GM23338 (cell line): ENCODE results near the gene NAA10. TPM values are rescaled to one million over a fixed set of nuclear protein-coding genes. Genes with fewer than 3 reads are reported as not detected.

Source experiments
- ATAC-seq: fragments of 200-7000 bp; cut with Tn5 transposase; 3 replicates; pipeline ENCODE4 v1.9.1; 2020
- DNase-seq: peaks from one replicate; pipeline ENCODE4 v3.0.0-alpha.2; 2015; ENCODE audit warnings: low spot score
- H2AFZ ChIP-seq: fragments of 200-600 bp; sonication (generic); 2 replicates; pipeline ENCODE4 v1.8.0; 2016; ENCODE audit warnings: antibody characterized with exemption, mild to moderate bottlenecking, moderate library complexity
- H3F3A ChIP-seq: fragments of 200-600 bp; sonication (generic); replicated peaks from 2 replicates; pipeline ENCODE4 v1.8.0; 2017; ENCODE audit warnings: antibody characterized with exemption, mixed run types, low read depth
- H3K27ac ChIP-seq: fragments of 200-600 bp; sonication (generic); 2 replicates; pipeline ENCODE4 v1.6.1; 2016; ENCODE audit warnings: low read depth
- H3K27me3 ChIP-seq: fragments of 200-600 bp; sonication (generic); 2 replicates; pipeline ENCODE4 v1.8.0; 2016; ENCODE audit warnings: mild to moderate bottlenecking, mixed run types, moderate library complexity; ENCODE audit not compliant: insufficient read depth
- H3K36me3 ChIP-seq: fragments of 200-600 bp; sonication (generic); 2 replicates; pipeline ENCODE4 v1.8.0; 2016; ENCODE audit warnings: mild to moderate bottlenecking; ENCODE audit not compliant: insufficient read depth
- H3K4me1 ChIP-seq: fragments of 200-600 bp; sonication (generic); 2 replicates; pipeline ENCODE4 v1.8.0; 2016; ENCODE audit warnings: mild to moderate bottlenecking, moderate library complexity; ENCODE audit not compliant: insufficient read depth
- H3K4me2 ChIP-seq: fragments of 200-600 bp; sonication (generic); 2 replicates; pipeline ENCODE4 v1.7.1; 2017; ENCODE audit warnings: mixed run types
- H3K4me3 ChIP-seq: fragments of 200-600 bp; sonication (generic); 2 replicates; pipeline ENCODE4 v1.6.1; 2016; ENCODE audit warnings: mixed run types
- H3K79me2 ChIP-seq: fragments of 200-600 bp; sonication (generic); replicated peaks from 2 replicates; pipeline ENCODE4 v1.8.0; 2017; ENCODE audit warnings: mild to moderate bottlenecking; ENCODE audit not compliant: insufficient read depth
- H3K9me2 ChIP-seq: fragments of 200-600 bp; sonication (generic); 2 replicates; pipeline ENCODE4 v1.8.0; 2017; ENCODE audit not compliant: insufficient read depth
- H4K20me1 ChIP-seq: fragments of 200-600 bp; sonication (generic); replicated peaks from 2 replicates; pipeline ENCODE4 v1.8.0; 2017; ENCODE audit warnings: mild to moderate bottlenecking; ENCODE audit not compliant: insufficient read depth
- H3K27ac Mint-ChIP-seq: 2 replicates; pipeline ENCODE4 v1.8.0; 2020; ENCODE audit warnings: inconsistent platforms, mild to moderate bottlenecking, moderate library complexity, mixed read lengths
- H3K27me3 Mint-ChIP-seq: 3 replicates; pipeline ENCODE4 v1.8.0; 2022; ENCODE audit warnings: low read depth, mild to moderate bottlenecking, moderate library complexity, mixed read lengths, inconsistent platforms; ENCODE audit not compliant: insufficient read depth, poor library complexity
- H3K36me3 Mint-ChIP-seq: 3 replicates; pipeline ENCODE4 v1.8.0; 2021; ENCODE audit warnings: low read depth, mild to moderate bottlenecking, inconsistent platforms, moderate library complexity, mixed read lengths
- H3K4me1 Mint-ChIP-seq: 3 replicates; pipeline ENCODE4 v1.8.0; 2020; ENCODE audit warnings: mild to moderate bottlenecking, inconsistent platforms, mixed read lengths
- H3K4me3 Mint-ChIP-seq: 3 replicates; pipeline ENCODE4 v1.8.0; 2021; ENCODE audit warnings: moderate library complexity, mild to moderate bottlenecking, inconsistent platforms, mixed read lengths
- H3K9me3 Mint-ChIP-seq: 3 replicates; pipeline ENCODE4 v1.8.0; 2020; ENCODE audit warnings: moderate library complexity, mild to moderate bottlenecking, inconsistent platforms, mixed read lengths
- CREB1 ChIP-seq: fragments of 250-450 bp; sonication (Bioruptor Pico); IDR thresholded peaks from 2 replicates; pipeline ENCODE4 v1.5.0; 2020; ENCODE audit warnings: low read depth, mild to moderate bottlenecking, moderate library complexity
- EZH2 ChIP-seq: fragments of 200-600 bp; sonication (generic); IDR thresholded peaks from one replicate; pipeline ENCODE4 v1.8.0; 2017; ENCODE audit warnings: antibody characterized with exemption, mild to moderate bottlenecking, low read depth; ENCODE audit not compliant: unreplicated experiment
- EZH2phosphoT487 ChIP-seq: fragments of 200-600 bp; sonication (generic); IDR thresholded peaks from one replicate; pipeline ENCODE4 v1.8.1; 2018; ENCODE audit warnings: antibody characterized with exemption; ENCODE audit not compliant: unreplicated experiment
- JUNB ChIP-seq: IDR thresholded peaks from one replicate; pipeline ENCODE4 v1.6.1; 2016; ENCODE audit warnings: antibody characterized with exemption; ENCODE audit not compliant: unreplicated experiment
- NANOG ChIP-seq: IDR thresholded peaks from 2 replicates; pipeline ENCODE4 v1.6.1; 2016; ENCODE audit warnings: antibody characterized with exemption, borderline replicate concordance
- STAT1 ChIP-seq: IDR thresholded peaks from one replicate; pipeline ENCODE4 v1.6.1; 2016; ENCODE audit warnings: antibody characterized with exemption; ENCODE audit not compliant: unreplicated experiment
- ZNF114 ChIP-seq: fragments of 250-450 bp; sonication (Bioruptor Pico); IDR thresholded peaks from 2 replicates; pipeline ENCODE4 v1.5.0; 2020; ENCODE audit warnings: mild to moderate bottlenecking, moderate library complexity
- ZNF331 ChIP-seq: fragments of 250-450 bp; sonication (Bioruptor Pico); IDR thresholded peaks from 2 replicates; pipeline ENCODE4 v1.5.0; 2020; ENCODE audit warnings: low read depth, mild to moderate bottlenecking, moderate library complexity
- polyA plus RNA-seq: library from polyadenylated mRNA; unstranded; fragments of >200 nt; fragmentation: Nextera tagmentation; extraction: Ambion mirVana; gene quantifications from 2 replicates; pipeline ENCODE4 v1.2.1, GENCODE V29; 2016
- total RNA-seq: library from RNA; depleted of rRNA; stranded (reverse); fragments of >200 nt; shearing (Covaris generic); gene quantifications from 2 replicates; pipeline ENCODE4 v1.2.3, GENCODE V29; 2014
- TF ChIP-seq, protein P1 (sequence below), 2 experiments: fragments of 200-600 bp in 1 of 2; sonication (generic) in 1 of 2; conservative IDR thresholded peaks; 2 replicates each; pipeline versions ENCODE4 v1.5.1 to v1.6.1; 2016 to 2017; ENCODE audit warnings: antibody characterized with exemption in 2 of 2, low read depth in 2 of 2, mild to moderate bottlenecking in 2 of 2, moderate library complexity in 1 of 2
- TF ChIP-seq, protein P2 (sequence below): IDR thresholded peaks from one replicate; pipeline ENCODE4 v1.6.1; 2018; ENCODE audit warnings: antibody characterized with exemption; ENCODE audit not compliant: unreplicated experiment

The NAA10 gene
- total and polyA plus RNA-seq, 2 experiments from 2014 or later = 136 to 145 TPM

DNA sequence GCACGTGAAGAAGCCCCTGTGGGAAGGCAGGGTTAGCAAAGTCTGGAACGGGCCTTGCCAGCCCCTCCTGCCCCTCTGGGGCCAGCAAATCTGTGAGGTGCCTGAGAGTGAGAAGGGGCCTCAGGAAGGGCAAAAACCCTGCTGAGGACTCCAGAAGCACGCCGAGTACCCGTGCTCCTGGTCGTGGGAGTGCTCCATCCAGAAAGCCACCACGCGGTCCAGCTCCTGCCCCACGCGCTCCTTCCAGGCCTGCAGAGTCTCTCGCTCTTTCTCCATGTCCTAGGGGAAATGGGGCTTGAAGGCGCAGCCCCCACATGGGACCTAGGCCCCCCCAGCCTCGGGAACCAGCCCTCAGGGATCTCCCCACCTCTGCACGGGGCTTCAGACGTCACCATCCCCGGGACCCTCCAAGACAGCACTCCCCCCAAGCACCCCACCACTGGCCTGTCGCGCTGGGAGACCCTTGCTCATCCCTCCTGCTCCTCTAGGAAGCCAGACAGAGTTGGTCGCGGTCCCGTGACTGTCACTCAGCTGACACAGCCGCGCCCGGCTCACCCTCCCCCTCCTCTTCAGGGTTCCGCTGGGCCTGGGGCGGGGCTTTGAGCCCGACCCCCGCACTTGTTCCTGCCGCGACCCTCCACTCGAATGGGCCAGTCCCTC, 9.4 kb upstream of the NAA10 start, which contains the start of gene RENBP:
Gene RENBP, minus strand, starts transcription at position 504 of the 660 bp plus-strand sequence. Its CDS starts 33 bp downstream, at position 471.
- Histone ChIP-seq H2AFZ (no peak within 1 kb of the TSS), H3K27me3 (no peaks in the 10 kb centered on the region), H4K20me1 (no peaks in the 10 kb centered on the region), H3F3A (no peaks in the 10 kb centered on the region), H3K36me3 (no peaks in the 10 kb centered on the region), H3K79me2 (no peaks in the 10 kb centered on the region), H3K9me2 (no peaks in the 10 kb centered on the region), H3K4me2 (peak within 1 kb of the TSS; percentile 71), H3K27ac (no peak within 1 kb of the TSS), H3K4me3 (peak within 1 kb of the TSS; percentile 41; the same call in 1 of the 2 replicates), H3K4me1 (peaks cover 4% of the 10 kb centered on the region; the same call in 1 of the 2 replicates)
- ATAC-seq (peak; percentile 8), DNase-seq (peak; percentile 70)
- peaks cover 5% of the 10 kb centered on the region for H3K27me3 Mint-ChIP-seq
- H3K4me1 Mint-ChIP-seq = peaks cover 32% of the 10 kb centered on the region
- peak within 1 kb of the TSS; percentile 62 for H3K4me3 Mint-ChIP-seq
- no peaks in the 10 kb centered on the region for H3K9me3 Mint-ChIP-seq
- H3K27ac Mint-ChIP-seq = no peak within 1 kb of the TSS
- H3K36me3 Mint-ChIP-seq = peaks cover 10% of the 10 kb centered on the region
- no peak for TF ChIP-seq ZNF114 (CRISPR knock-in tag)
- TF ChIP-seq CREB1 (CRISPR knock-in tag) = 0 out of 2 replicates have a peak, but pooled peaks have one; percentile 3

- peak overlapping the region; percentile 93 for H3K27ac Mint-ChIP-seq
- H3K4me1 Mint-ChIP-seq = peaks cover 22% of the 10 kb centered on the region
- DNase-seq (peak; percentile 53), ATAC-seq (peak; percentile 31)
- Histone ChIP-seq H4K20me1 (no peaks in the 10 kb centered on the region), H3K4me2 (peak overlapping the region; percentile 71), H2AFZ (no peak overlapping the region), H3K9me2 (no peaks in the 10 kb centered on the region), H3K27ac (peak overlapping the region; percentile 83), H3K79me2 (no peaks in the 10 kb centered on the region), H3K4me1 (peaks cover 4% of the 10 kb centered on the region; the same call in 1 of the 2 replicates), H3K27me3 (no peaks in the 10 kb centered on the region), H3K36me3 (no peaks in the 10 kb centered on the region), H3K4me3 (peak overlapping the region; percentile 43), H3F3A (no peaks in the 10 kb centered on the region)
- H3K27me3 Mint-ChIP-seq = peaks cover 6% of the 10 kb centered on the region
- H3K9me3 Mint-ChIP-seq = no peaks in the 10 kb centered on the region
- peaks cover 1% of the 10 kb centered on the region; the same call in 1 of the 3 replicates for H3K36me3 Mint-ChIP-seq
- peak overlapping the region; percentile 61 for H3K4me3 Mint-ChIP-seq
- TF ChIP-seq JUNB (no peak), ZNF114 (CRISPR knock-in tag) (no peak), NANOG (no peak), STAT1 (no peak), CREB1 (CRISPR knock-in tag) (no peak), ZNF331 (CRISPR knock-in tag) (no peak), EZH2phosphoT487 (no peak), EZH2 (no peak)
- TF ChIP-seq, protein P1, sequence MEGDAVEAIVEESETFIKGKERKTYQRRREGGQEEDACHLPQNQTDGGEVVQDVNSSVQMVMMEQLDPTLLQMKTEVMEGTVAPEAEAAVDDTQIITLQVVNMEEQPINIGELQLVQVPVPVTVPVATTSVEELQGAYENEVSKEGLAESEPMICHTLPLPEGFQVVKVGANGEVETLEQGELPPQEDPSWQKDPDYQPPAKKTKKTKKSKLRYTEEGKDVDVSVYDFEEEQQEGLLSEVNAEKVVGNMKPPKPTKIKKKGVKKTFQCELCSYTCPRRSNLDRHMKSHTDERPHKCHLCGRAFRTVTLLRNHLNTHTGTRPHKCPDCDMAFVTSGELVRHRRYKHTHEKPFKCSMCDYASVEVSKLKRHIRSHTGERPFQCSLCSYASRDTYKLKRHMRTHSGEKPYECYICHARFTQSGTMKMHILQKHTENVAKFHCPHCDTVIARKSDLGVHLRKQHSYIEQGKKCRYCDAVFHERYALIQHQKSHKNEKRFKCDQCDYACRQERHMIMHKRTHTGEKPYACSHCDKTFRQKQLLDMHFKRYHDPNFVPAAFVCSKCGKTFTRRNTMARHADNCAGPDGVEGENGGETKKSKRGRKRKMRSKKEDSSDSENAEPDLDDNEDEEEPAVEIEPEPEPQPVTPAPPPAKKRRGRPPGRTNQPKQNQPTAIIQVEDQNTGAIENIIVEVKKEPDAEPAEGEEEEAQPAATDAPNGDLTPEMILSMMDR (conservative IDR thresholded peaks at IDR 0.05; ENCODE audit: low read depth in 2 of 2) = no peak
- TF ChIP-seq, protein P2, sequence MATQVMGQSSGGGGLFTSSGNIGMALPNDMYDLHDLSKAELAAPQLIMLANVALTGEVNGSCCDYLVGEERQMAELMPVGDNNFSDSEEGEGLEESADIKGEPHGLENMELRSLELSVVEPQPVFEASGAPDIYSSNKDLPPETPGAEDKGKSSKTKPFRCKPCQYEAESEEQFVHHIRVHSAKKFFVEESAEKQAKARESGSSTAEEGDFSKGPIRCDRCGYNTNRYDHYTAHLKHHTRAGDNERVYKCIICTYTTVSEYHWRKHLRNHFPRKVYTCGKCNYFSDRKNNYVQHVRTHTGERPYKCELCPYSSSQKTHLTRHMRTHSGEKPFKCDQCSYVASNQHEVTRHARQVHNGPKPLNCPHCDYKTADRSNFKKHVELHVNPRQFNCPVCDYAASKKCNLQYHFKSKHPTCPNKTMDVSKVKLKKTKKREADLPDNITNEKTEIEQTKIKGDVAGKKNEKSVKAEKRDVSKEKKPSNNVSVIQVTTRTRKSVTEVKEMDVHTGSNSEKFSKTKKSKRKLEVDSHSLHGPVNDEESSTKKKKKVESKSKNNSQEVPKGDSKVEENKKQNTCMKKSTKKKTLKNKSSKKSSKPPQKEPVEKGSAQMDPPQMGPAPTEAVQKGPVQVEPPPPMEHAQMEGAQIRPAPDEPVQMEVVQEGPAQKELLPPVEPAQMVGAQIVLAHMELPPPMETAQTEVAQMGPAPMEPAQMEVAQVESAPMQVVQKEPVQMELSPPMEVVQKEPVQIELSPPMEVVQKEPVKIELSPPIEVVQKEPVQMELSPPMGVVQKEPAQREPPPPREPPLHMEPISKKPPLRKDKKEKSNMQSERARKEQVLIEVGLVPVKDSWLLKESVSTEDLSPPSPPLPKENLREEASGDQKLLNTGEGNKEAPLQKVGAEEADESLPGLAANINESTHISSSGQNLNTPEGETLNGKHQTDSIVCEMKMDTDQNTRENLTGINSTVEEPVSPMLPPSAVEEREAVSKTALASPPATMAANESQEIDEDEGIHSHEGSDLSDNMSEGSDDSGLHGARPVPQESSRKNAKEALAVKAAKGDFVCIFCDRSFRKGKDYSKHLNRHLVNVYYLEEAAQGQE = no peak
These were observed 6.8 kb upstream of the NAA10 start for GRCh38 chrX:153941336-153942252.
